Panc1 (cell line): ENCODE measurements around the gene PRAMEF12.

ENCODE experiments used
- POLR2AphosphoS5 ChIP-seq: IDR thresholded peaks from 2 replicates; pipeline ENCODE4 v1.6.1; 2012; ENCODE audit warnings: mild to moderate bottlenecking, low read depth, low read length, moderate library complexity
- TCF7L2 ChIP-seq: IDR thresholded peaks from 2 replicates; pipeline ENCODE4 v1.6.1; 2011; ENCODE audit warnings: mild to moderate bottlenecking, low read depth, low read length, inconsistent platforms
- TF ChIP-seq, protein P1 (sequence below): fragments of 450-650 bp; IDR thresholded peaks from 2 replicates; pipeline ENCODE4 v1.5.1; 2017; ENCODE audit warnings: mild to moderate bottlenecking
- TF ChIP-seq, protein P2 (sequence below), 2 experiments: IDR thresholded peaks; 2 replicates each; pipeline ENCODE4 v1.6.1; 2011 to 2012; ENCODE audit warnings: low read depth in 2 of 2, control low read depth in 1 of 2, low read length in 1 of 2, mild to moderate bottlenecking in 1 of 2, moderate library complexity in 1 of 2; ENCODE audit not compliant: insufficient read depth in 1 of 2

- TF ChIP-seq, protein P1, sequence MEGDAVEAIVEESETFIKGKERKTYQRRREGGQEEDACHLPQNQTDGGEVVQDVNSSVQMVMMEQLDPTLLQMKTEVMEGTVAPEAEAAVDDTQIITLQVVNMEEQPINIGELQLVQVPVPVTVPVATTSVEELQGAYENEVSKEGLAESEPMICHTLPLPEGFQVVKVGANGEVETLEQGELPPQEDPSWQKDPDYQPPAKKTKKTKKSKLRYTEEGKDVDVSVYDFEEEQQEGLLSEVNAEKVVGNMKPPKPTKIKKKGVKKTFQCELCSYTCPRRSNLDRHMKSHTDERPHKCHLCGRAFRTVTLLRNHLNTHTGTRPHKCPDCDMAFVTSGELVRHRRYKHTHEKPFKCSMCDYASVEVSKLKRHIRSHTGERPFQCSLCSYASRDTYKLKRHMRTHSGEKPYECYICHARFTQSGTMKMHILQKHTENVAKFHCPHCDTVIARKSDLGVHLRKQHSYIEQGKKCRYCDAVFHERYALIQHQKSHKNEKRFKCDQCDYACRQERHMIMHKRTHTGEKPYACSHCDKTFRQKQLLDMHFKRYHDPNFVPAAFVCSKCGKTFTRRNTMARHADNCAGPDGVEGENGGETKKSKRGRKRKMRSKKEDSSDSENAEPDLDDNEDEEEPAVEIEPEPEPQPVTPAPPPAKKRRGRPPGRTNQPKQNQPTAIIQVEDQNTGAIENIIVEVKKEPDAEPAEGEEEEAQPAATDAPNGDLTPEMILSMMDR: no peak
- TF ChIP-seq POLR2AphosphoS5 (no peak), TCF7L2 (no peak)
- TF ChIP-seq, protein P2, sequence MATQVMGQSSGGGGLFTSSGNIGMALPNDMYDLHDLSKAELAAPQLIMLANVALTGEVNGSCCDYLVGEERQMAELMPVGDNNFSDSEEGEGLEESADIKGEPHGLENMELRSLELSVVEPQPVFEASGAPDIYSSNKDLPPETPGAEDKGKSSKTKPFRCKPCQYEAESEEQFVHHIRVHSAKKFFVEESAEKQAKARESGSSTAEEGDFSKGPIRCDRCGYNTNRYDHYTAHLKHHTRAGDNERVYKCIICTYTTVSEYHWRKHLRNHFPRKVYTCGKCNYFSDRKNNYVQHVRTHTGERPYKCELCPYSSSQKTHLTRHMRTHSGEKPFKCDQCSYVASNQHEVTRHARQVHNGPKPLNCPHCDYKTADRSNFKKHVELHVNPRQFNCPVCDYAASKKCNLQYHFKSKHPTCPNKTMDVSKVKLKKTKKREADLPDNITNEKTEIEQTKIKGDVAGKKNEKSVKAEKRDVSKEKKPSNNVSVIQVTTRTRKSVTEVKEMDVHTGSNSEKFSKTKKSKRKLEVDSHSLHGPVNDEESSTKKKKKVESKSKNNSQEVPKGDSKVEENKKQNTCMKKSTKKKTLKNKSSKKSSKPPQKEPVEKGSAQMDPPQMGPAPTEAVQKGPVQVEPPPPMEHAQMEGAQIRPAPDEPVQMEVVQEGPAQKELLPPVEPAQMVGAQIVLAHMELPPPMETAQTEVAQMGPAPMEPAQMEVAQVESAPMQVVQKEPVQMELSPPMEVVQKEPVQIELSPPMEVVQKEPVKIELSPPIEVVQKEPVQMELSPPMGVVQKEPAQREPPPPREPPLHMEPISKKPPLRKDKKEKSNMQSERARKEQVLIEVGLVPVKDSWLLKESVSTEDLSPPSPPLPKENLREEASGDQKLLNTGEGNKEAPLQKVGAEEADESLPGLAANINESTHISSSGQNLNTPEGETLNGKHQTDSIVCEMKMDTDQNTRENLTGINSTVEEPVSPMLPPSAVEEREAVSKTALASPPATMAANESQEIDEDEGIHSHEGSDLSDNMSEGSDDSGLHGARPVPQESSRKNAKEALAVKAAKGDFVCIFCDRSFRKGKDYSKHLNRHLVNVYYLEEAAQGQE (IDR thresholded peaks at IDR 0.05; ENCODE audit: insufficient read depth in 1 of 2, low read depth in 2 of 2, low read length in 1 of 2): no peak
Measured at GRCh38 chr1:12762766-12763165, 10.8 kb upstream of the PRAMEF12 start.
